SU-DHL-6 (cell line): ENCODE measurements around the gene HLA-G.

Experiments used
- H2AFZ ChIP-seq: fragments of 200-600 bp; sonication (generic); 2 replicates; pipeline ENCODE4 v1.6.1; 2014; ENCODE audit warnings: low read depth, mild to moderate bottlenecking, moderate library complexity, mixed read lengths, antibody characterized with exemption, low read length; ENCODE audit not compliant: severe bottlenecking
- H3F3A ChIP-seq: fragments of 200-600 bp; shearing (Covaris generic); 2 replicates; pipeline ENCODE4 v1.6.0; 2016; ENCODE audit warnings: antibody characterized with exemption, mild to moderate bottlenecking; ENCODE audit not compliant: insufficient read depth
- H3K27ac ChIP-seq: fragments of 200-600 bp; sonication (generic); 2 replicates; pipeline ENCODE4 v1.5.1; 2016; ENCODE audit warnings: low read depth, mild to moderate bottlenecking, low read length, moderate library complexity, mixed read lengths
- H3K27me3 ChIP-seq: fragments of 200-600 bp; sonication (generic), shearing (Covaris generic); 2 replicates; pipeline ENCODE4 v1.6.0; 2014; ENCODE audit warnings: mild to moderate bottlenecking, low read length
- H3K36me3 ChIP-seq: fragments of 200-600 bp; sonication (generic); 2 replicates; pipeline ENCODE4 v1.6.1; 2014; ENCODE audit warnings: mild to moderate bottlenecking, low read length, mixed read lengths
- H3K4me2 ChIP-seq: fragments of 300-600, 200-600 bp; shearing (Covaris generic), sonication (generic); 2 replicates; pipeline ENCODE4 v1.6.0; 2014; ENCODE audit warnings: low read length, low read depth, mild to moderate bottlenecking; ENCODE audit not compliant: poor library complexity, severe bottlenecking
- H3K4me3 ChIP-seq: fragments of 200-600 bp; sonication (generic); 2 replicates; pipeline ENCODE4 v1.5.1; 2014; ENCODE audit warnings: antibody characterized with exemption, low read length, mild to moderate bottlenecking, mixed read lengths; ENCODE audit not compliant: insufficient read depth, poor library complexity, severe bottlenecking
- H3K79me2 ChIP-seq: fragments of 200-600 bp; sonication (generic); 2 replicates; pipeline ENCODE4 v1.6.1; 2014; ENCODE audit warnings: mild to moderate bottlenecking, low read length, moderate library complexity; ENCODE audit not compliant: insufficient read depth
- H3K9ac ChIP-seq: fragments of 200-600 bp; sonication (generic); 2 replicates; pipeline ENCODE4 v1.7.0; 2014; ENCODE audit warnings: mild to moderate bottlenecking, low read length
- H3K9me2 ChIP-seq: fragments of 200-600 bp; sonication (generic); replicated peaks from 2 replicates; pipeline ENCODE4 v1.6.1; 2014; ENCODE audit warnings: low read length; ENCODE audit not compliant: insufficient read depth
- H3K9me3 ChIP-seq: fragments of 200-600 bp; sonication (generic); 2 replicates; pipeline ENCODE4 v1.6.1; 2014; ENCODE audit warnings: low read length, mixed read lengths; ENCODE audit not compliant: insufficient read depth
- H4K20me1 ChIP-seq: fragments of 200-600 bp; sonication (generic); 2 replicates; pipeline ENCODE4 v1.6.1; 2014; ENCODE audit warnings: low read depth, mild to moderate bottlenecking, antibody characterized with exemption, low read length, moderate library complexity, mixed read lengths
- EZH2phosphoT487 ChIP-seq: fragments of 200-600 bp; sonication (generic), shearing (Covaris generic); conservative IDR thresholded peaks from 2 replicates; pipeline ENCODE4 v1.6.1; 2018; ENCODE audit warnings: mild to moderate bottlenecking, antibody characterized with exemption, low read length, moderate library complexity, mixed read lengths
- TF ChIP-seq, protein P1 (sequence below): fragments of 200-600 bp; sonication (generic); IDR thresholded peaks from one replicate; pipeline ENCODE4 v1.5.1; 2017; ENCODE audit warnings: antibody characterized with exemption, mild to moderate bottlenecking, low read length, moderate library complexity; ENCODE audit not compliant: insufficient read depth, poor library complexity, severe bottlenecking

The HLA-G gene

DNA sequence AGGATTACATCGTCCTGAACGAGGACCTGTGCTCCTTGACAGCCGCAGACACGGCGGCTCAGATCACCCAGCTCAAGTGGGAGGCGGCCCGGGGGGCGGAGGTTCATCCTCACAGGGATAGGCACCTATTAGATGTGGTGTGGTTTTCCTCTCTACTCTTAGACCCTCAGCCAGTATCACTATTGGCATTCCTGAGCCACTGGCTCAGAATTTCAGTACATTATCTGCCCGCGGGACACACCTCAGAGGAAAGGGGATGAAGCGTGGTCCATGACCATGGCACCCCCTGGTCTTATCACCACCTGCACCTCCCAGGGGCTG, 34.6 kb upstream of the HLA-G start:
- Histone ChIP-seq H3K4me2 (no peak overlapping the region), H3K27ac (no peak overlapping the region)

GRCh38 chr6:29793796-29794195, 33.8 kb upstream of the HLA-G start:
- Histone ChIP-seq H3K9me2 (no peaks in the 10 kb centered on the region), H3K9ac (no peak overlapping the region), H3K9me3 (peaks cover 4% of the 10 kb centered on the region; the same call in 1 of the 2 replicates), H3K36me3 (no peaks in the 10 kb centered on the region), H3K27ac (no peak overlapping the region), H3K4me3 (no peak overlapping the region), H3K4me2 (no peak overlapping the region), H4K20me1 (peaks cover 5% of the 10 kb centered on the region; the same call in 1 of the 2 replicates), H3K27me3 (no peaks in the 10 kb centered on the region), H3F3A (no peaks in the 10 kb centered on the region), H3K79me2 (no peaks in the 10 kb centered on the region), H2AFZ (no peak overlapping the region)
- TF ChIP-seq, protein P1, sequence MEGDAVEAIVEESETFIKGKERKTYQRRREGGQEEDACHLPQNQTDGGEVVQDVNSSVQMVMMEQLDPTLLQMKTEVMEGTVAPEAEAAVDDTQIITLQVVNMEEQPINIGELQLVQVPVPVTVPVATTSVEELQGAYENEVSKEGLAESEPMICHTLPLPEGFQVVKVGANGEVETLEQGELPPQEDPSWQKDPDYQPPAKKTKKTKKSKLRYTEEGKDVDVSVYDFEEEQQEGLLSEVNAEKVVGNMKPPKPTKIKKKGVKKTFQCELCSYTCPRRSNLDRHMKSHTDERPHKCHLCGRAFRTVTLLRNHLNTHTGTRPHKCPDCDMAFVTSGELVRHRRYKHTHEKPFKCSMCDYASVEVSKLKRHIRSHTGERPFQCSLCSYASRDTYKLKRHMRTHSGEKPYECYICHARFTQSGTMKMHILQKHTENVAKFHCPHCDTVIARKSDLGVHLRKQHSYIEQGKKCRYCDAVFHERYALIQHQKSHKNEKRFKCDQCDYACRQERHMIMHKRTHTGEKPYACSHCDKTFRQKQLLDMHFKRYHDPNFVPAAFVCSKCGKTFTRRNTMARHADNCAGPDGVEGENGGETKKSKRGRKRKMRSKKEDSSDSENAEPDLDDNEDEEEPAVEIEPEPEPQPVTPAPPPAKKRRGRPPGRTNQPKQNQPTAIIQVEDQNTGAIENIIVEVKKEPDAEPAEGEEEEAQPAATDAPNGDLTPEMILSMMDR = no peak
- no peak for TF ChIP-seq EZH2phosphoT487

More for the DNA sequence above, 34.6 kb upstream of the HLA-G start:
- TF ChIP-seq, protein P1 = no peak
- TF ChIP-seq EZH2phosphoT487 = no peak
- no peaks in the 10 kb centered on the region for H3F3A ChIP-seq
- no peak overlapping the region for H3K9ac ChIP-seq
- H3K79me2 ChIP-seq = no peaks in the 10 kb centered on the region
- H2AFZ ChIP-seq = no peak overlapping the region
- H3K9me2 ChIP-seq = no peaks in the 10 kb centered on the region
- H3K36me3 ChIP-seq = no peaks in the 10 kb centered on the region
- H3K27me3 ChIP-seq = no peaks in the 10 kb centered on the region
- H3K9me3 ChIP-seq = peaks cover 8% of the 10 kb centered on the region; the same call in 1 of the 2 replicates
- no peak overlapping the region for H3K4me3 ChIP-seq
- H4K20me1 ChIP-seq = peaks cover 5% of the 10 kb centered on the region; the same call in 1 of the 2 replicates

DNA sequence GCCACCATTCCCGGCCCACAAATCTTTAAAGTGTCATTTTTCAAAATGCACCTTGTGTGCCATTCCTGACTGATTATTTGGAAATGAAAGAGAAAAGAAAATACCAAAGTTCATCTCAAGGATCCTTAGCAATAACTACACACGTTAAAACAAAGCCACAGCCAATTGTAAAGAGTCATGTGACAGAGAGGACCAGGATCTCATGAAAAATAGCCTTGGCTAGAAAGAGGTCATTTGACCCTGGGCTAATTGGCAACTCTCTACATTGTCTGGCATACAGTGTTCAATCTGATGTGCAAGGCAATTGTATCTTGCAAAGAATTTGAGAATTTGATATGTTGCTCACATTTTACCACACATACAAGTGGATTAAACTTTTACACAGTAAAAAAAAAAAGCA, 31.6 kb upstream of the HLA-G start:
- no peak overlapping the region for H2AFZ ChIP-seq
- H3K79me2 ChIP-seq = no peaks in the 10 kb centered on the region
- no peak overlapping the region for H3K4me2 ChIP-seq
- no peaks in the 10 kb centered on the region for H3K27me3 ChIP-seq
- no peaks in the 10 kb centered on the region for H3K9me2 ChIP-seq
- H3K9me3 ChIP-seq = no peaks in the 10 kb centered on the region
- H3K4me3 ChIP-seq = no peak overlapping the region
- H4K20me1 ChIP-seq = peaks cover 5% of the 10 kb centered on the region; the same call in 1 of the 2 replicates
- TF ChIP-seq, protein P1 = no peak
- TF ChIP-seq EZH2phosphoT487 = no peak
- H3K27ac ChIP-seq = no peak overlapping the region
- no peaks in the 10 kb centered on the region for H3F3A ChIP-seq
- H3K36me3 ChIP-seq = no peaks in the 10 kb centered on the region
- no peak overlapping the region for H3K9ac ChIP-seq
